Keratinocyte (primary cell): Measurements from ENCODE around the gene TNIK. TPM values are rescaled to one million over a fixed set of nuclear protein-coding genes. Genes with fewer than 3 reads are reported as not detected.

Experiments
- DNase-seq: peaks from one replicate; pipeline ENCODE4 v3.0.0-alpha.2; 2011; ENCODE audit warnings: low read depth, missing footprints, low spot score
- FAIRE-seq: peaks from 2 replicates; lab custom pipeline; 2011; peaks lifted over from hg19 to GRCh38; lab: Jason Lieb, UNC
- H2AFZ ChIP-seq: 2 replicates; pipeline ENCODE4 v1.6.0; 2012; ENCODE audit warnings: low read length, control low read depth, inconsistent platforms; ENCODE audit not compliant: control insufficient read depth
- H3K27ac ChIP-seq: 2 replicates; pipeline ENCODE4 v1.5.1; 2011; ENCODE audit warnings: low read length; ENCODE audit not compliant: control insufficient read depth, insufficient read depth
- H3K27me3 ChIP-seq: 3 replicates; pipeline ENCODE4 v1.6.0; 2011; ENCODE audit warnings: low read length; ENCODE audit not compliant: control insufficient read depth, insufficient read depth; ENCODE audit errors: extremely low read depth
- H3K36me3 ChIP-seq, 2 experiments: 2 replicates in 1 of 2; 3 replicates in 1 of 2; pipeline ENCODE4 v1.5.1; 2011; ENCODE audit warnings: low read length in 2 of 2, mild to moderate bottlenecking in 1 of 2; ENCODE audit not compliant: control insufficient read depth in 2 of 2, insufficient read depth in 2 of 2; ENCODE audit errors: extremely low read depth in 1 of 2
- H3K4me1 ChIP-seq: 3 replicates; pipeline ENCODE4 v1.5.1; 2011; ENCODE audit warnings: low read length; ENCODE audit not compliant: control insufficient read depth, insufficient read depth; ENCODE audit errors: extremely low read depth
- H3K4me2 ChIP-seq: 3 replicates; pipeline ENCODE4 v1.6.0; 2011; ENCODE audit warnings: low read depth, low read length; ENCODE audit not compliant: control insufficient read depth, insufficient read depth; ENCODE audit errors: extremely low read depth
- H3K4me3 ChIP-seq, 3 experiments: fragments of 200-600 bp in 1 of 3; sonication (generic) in 1 of 3; 2 replicates in 2 of 3; 3 replicates in 1 of 3; pipeline ENCODE4 v1.5.1; 2011 to 2016; ENCODE audit warnings: low read length in 3 of 3, mild to moderate bottlenecking in 3 of 3, control low read depth in 2 of 3, inconsistent platforms in 1 of 3, low read depth in 1 of 3, mixed read lengths in 1 of 3, mixed run types in 1 of 3, moderate library complexity in 1 of 3; ENCODE audit not compliant: control insufficient read depth in 2 of 3, insufficient read depth in 2 of 3; ENCODE audit errors: extremely low read depth in 1 of 3
- H3K79me2 ChIP-seq: 2 replicates; pipeline ENCODE4 v1.6.0; 2012; ENCODE audit warnings: low read length; ENCODE audit not compliant: control insufficient read depth, insufficient read depth
- H3K9ac ChIP-seq: 3 replicates; pipeline ENCODE4 v1.6.0; 2011; ENCODE audit warnings: low read length; ENCODE audit not compliant: control insufficient read depth, insufficient read depth; ENCODE audit errors: extremely low read depth
- H3K9me1 ChIP-seq: 3 replicates; pipeline ENCODE4 v1.6.0; 2011; ENCODE audit warnings: low read length; ENCODE audit not compliant: control insufficient read depth, insufficient read depth; ENCODE audit errors: extremely low read depth
- H3K9me3 ChIP-seq: 2 replicates; pipeline ENCODE4 v1.5.1; 2012; ENCODE audit warnings: low read depth, low read length; ENCODE audit not compliant: control insufficient read depth
- H4K20me1 ChIP-seq: 3 replicates; pipeline ENCODE4 v1.6.0; 2011; ENCODE audit warnings: low read length; ENCODE audit not compliant: control insufficient read depth, insufficient read depth; ENCODE audit errors: extremely low read depth
- EZH2 ChIP-seq: IDR thresholded peaks from one replicate; pipeline ENCODE4 v1.6.1; 2012; ENCODE audit warnings: inconsistent platforms, mild to moderate bottlenecking, low read length, moderate library complexity
- dilution Hi-C: fragments of 300-500 bp; cut with MboI; formaldehyde crosslinking; loops from one replicate; pipeline ENCODE4 v1.7.0; 2020; ENCODE audit warnings: low sequenced_read_pairs; ENCODE audit not compliant: extremely low pct_ligation_motif_present
- polyA plus RNA-seq, 5 experiments: library from polyadenylated mRNA; depleted of rRNA in 3 of 5; stranded (reverse) in 3 of 5; stranded (forward) in 1 of 5; unstranded in 1 of 5; fragments of >200 nt; gene quantifications; 1 replicate in 1 of 5; 2 replicates in 3 of 5; 3 replicates in 1 of 5; pipeline versions ENCODE4 v1.2.1 to v1.2.3, GENCODE V29; 2011 to 2012; ENCODE audit warnings: missing spikeins in 2 of 5, low read depth in 1 of 5, low replicate concordance in 1 of 5
- TF ChIP-seq, protein P1 (sequence below), 3 experiments: IDR thresholded peaks in 1 of 3; conservative IDR thresholded peaks in 1 of 3; optimal IDR thresholded peaks in 1 of 3; 2 replicates in 2 of 3; 3 replicates in 1 of 3; pipeline versions ENCODE3 to v1.5.1; 2011; ENCODE audit warnings: low read length in 3 of 3, mild to moderate bottlenecking in 3 of 3, moderate library complexity in 2 of 3, control low read depth in 1 of 3, inconsistent platforms in 1 of 3; ENCODE audit not compliant: insufficient read depth in 2 of 3; ENCODE audit errors: extremely low read depth in 1 of 3

The TNIK gene
- polyA plus RNA-seq, 1 donor (not counting 4 experiments of a cell fraction or from before 2014, with no cell fraction given) = 4.4 TPM

DNA sequence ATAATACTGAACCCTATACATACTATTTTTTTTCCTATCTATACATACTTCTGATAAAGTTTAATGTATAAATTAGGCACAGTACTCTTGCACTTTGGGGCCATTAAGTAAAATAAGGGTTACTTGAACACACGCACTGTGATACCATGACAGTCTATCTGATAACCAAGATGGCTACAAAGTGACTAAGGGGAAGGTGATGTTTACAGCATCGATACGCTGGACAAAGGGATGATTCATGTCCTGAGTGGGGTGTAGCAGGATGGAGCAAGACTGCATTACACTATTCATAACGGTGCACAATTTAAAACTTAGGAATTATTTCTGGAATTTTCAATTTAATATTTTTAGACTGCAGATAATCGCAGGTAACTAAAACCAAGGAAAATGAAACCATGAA lies 403.7 kb downstream of the TNIK start:
- Histone ChIP-seq H3K79me2 (no peaks in the 10 kb centered on the region), H3K9me1 (no peaks in the 10 kb centered on the region), H3K4me3 (no peak overlapping the region), H3K9me3 (no peaks in the 10 kb centered on the region), H3K4me2 (no peak overlapping the region), H3K27me3 (no peaks in the 10 kb centered on the region), H3K27ac (no peak overlapping the region), H3K4me1 (no peaks in the 10 kb centered on the region), H3K9ac (no peak overlapping the region), H4K20me1 (no peaks in the 10 kb centered on the region), H3K36me3 (no peaks in the 10 kb centered on the region), H2AFZ (no peak overlapping the region)
- dilution Hi-C loops = no loop called here
- FAIRE-seq (no peak), DNase-seq (no peak)
- TF ChIP-seq, protein P1, sequence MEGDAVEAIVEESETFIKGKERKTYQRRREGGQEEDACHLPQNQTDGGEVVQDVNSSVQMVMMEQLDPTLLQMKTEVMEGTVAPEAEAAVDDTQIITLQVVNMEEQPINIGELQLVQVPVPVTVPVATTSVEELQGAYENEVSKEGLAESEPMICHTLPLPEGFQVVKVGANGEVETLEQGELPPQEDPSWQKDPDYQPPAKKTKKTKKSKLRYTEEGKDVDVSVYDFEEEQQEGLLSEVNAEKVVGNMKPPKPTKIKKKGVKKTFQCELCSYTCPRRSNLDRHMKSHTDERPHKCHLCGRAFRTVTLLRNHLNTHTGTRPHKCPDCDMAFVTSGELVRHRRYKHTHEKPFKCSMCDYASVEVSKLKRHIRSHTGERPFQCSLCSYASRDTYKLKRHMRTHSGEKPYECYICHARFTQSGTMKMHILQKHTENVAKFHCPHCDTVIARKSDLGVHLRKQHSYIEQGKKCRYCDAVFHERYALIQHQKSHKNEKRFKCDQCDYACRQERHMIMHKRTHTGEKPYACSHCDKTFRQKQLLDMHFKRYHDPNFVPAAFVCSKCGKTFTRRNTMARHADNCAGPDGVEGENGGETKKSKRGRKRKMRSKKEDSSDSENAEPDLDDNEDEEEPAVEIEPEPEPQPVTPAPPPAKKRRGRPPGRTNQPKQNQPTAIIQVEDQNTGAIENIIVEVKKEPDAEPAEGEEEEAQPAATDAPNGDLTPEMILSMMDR (optimal IDR thresholded peaks at IDR 0.05 in 1 of 3, IDR thresholded peaks at IDR 0.05 in 1 of 3, conservative IDR thresholded peaks at IDR 0.05 in 1 of 3; ENCODE audit: extremely low read depth in 1 of 3, insufficient read depth in 2 of 3, low read length in 3 of 3) = no peak
- no peak for TF ChIP-seq EZH2

DNA sequence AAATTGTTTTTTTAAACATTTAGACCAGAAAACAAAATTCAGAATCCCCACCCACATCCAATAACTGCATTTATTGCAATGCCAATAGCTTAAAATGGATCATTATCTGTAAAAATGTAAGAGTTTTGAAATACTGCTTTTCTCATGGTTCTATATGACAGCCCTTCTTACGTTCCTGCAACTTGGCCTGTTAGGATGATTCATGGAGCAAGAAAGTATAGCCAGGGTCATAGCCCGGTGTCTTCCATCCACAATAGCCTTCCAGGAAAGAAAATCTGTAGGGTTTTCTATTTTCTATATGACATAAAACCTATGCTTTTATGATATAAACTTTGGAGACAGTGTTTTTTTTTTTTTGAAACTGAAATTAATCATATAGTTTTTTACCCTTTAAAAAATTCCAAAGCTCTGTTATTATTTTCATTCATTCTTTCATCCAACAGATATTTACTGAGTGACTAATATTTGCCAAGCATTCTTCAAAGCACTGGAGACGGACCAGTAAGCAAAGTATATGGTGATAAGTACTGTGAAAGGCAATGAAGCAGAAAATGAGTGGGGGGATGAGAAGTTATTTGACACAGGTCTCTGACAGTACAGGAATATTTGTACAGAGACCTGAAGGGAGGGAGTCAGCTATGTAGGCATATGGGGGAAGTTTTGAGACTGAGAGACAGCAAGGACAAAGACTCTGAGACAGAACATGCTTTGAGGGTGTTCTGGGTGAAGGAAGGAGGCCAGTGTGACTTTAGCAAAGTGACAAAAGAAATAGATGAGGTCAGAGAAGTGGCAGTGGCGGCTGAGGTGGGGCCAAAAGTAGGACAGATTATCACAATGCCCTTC lies 404.6 kb downstream of the TNIK start:
- no peak for DNase-seq
- Histone ChIP-seq H3K36me3 (no peaks in the 10 kb centered on the region), H3K9ac (no peak overlapping the region), H4K20me1 (no peaks in the 10 kb centered on the region), H2AFZ (no peak overlapping the region), H3K4me3 (no peak overlapping the region), H3K27me3 (no peaks in the 10 kb centered on the region), H3K27ac (no peak overlapping the region), H3K9me1 (no peaks in the 10 kb centered on the region), H3K4me2 (no peak overlapping the region), H3K4me1 (no peaks in the 10 kb centered on the region), H3K79me2 (no peaks in the 10 kb centered on the region), H3K9me3 (no peaks in the 10 kb centered on the region)
- TF ChIP-seq, protein P1 (optimal IDR thresholded peaks at IDR 0.05 in 1 of 3, IDR thresholded peaks at IDR 0.05 in 1 of 3, conservative IDR thresholded peaks at IDR 0.05 in 1 of 3; ENCODE audit: extremely low read depth in 1 of 3, insufficient read depth in 2 of 3, low read length in 3 of 3) = no peak
- TF ChIP-seq EZH2 = no peak
- dilution Hi-C loops = no loop called here
- FAIRE-seq = no peak
